ENCODE results near the gene TNFRSF4. TPM values are rescaled to one million over a fixed set of nuclear protein-coding genes. Genes with fewer than 3 reads are reported as not detected.

Gene TNFRSF4
- total RNA-seq, 4 donors from 2014 or later: 0.50 to 2.1 (median 0.93) TPM

- Histone ChIP-seq H3K27ac (replicated peaks in 1 of 4) (no peak overlapping the region), H3K4me1 (peaks cover 0 to 7% (median 4%) of the 10 kb centered on the region in 4 donors), H3K27me3 (peaks cover 0 to 82% (median 11%) of the 10 kb centered on the region in 4 donors), H3K4me3 (no peak overlapping the region), H3K36me3 (no peaks in the 10 kb centered on the region), H3K9me3 (no peaks in the 10 kb centered on the region)
- TF ChIP-seq POLR2A (IDR thresholded peaks at IDR 0.05; ENCODE audit: low read depth) (no peak), EP300 (IDR thresholded peaks at IDR 0.05) (no peak), POLR2AphosphoS5 (IDR thresholded peaks at IDR 0.05) (no peak), CTCF (IDR thresholded peaks at IDR 0.05) (no peak)
- intact Hi-C loops (cut with DNase I): no loop called here
- no peak for DNase-seq (ENCODE audit: extremely low spot score)
- whole genome bisulfite sequencing: 79% methylated on average over 21 of the region's 51 CpGs
Measured at GRCh38 chr1:1179983-1180861, 33.7 kb downstream of the TNFRSF4 start.

GRCh38 chr1:1179346-1179982 lies 34.5 kb downstream of the TNFRSF4 start:
- H3K4me3 ChIP-seq: no peak overlapping the region
- intact Hi-C loops (cut with DNase I): no loop called here
- no peak overlapping the region for H3K27ac ChIP-seq (replicated peaks in 1 of 4)
- DNase-seq (ENCODE audit: extremely low spot score): no peak
- TF ChIP-seq CTCF (IDR thresholded peaks at IDR 0.05): no peak
- no peak for TF ChIP-seq EP300 (IDR thresholded peaks at IDR 0.05)
- H3K36me3 ChIP-seq: no peaks in the 10 kb centered on the region
- H3K27me3 ChIP-seq: peaks cover 0 to 87% (median 12%) of the 10 kb centered on the region in 4 donors
- peaks cover 0 to 7% (median 4%) of the 10 kb centered on the region in 4 donors for H3K4me1 ChIP-seq
- WGBS: 88% methylated on average over 13 of the region's 25 CpGs
- no peaks in the 10 kb centered on the region for H3K9me3 ChIP-seq

GRCh38 chr1:1178794-1179331 lies 35.1 kb downstream of the TNFRSF4 start:
- no peak for DNase-seq (ENCODE audit: extremely low spot score)
- no peaks in the 10 kb centered on the region for H3K36me3 ChIP-seq
- H3K27ac ChIP-seq (replicated peaks in 1 of 4): no peak overlapping the region
- no peaks in the 10 kb centered on the region for H3K9me3 ChIP-seq
- intact Hi-C loops (cut with DNase I): no loop called here
- no peak overlapping the region for H3K4me3 ChIP-seq
- peaks cover 0 to 93% (median 18%) of the 10 kb centered on the region in 4 donors for H3K27me3 ChIP-seq
- TF ChIP-seq POLR2A (IDR thresholded peaks at IDR 0.05; ENCODE audit: low read depth) (no peak), POLR2AphosphoS5 (IDR thresholded peaks at IDR 0.05) (no peak), EP300 (IDR thresholded peaks at IDR 0.05) (no peak), CTCF (IDR thresholded peaks at IDR 0.05) (no peak)
- H3K4me1 ChIP-seq: peaks cover 2 to 10% (median 6%) of the 10 kb centered on the region in 4 donors
- WGBS: 91% methylated on average over 21 of the region's 32 CpGs

GRCh38 chr1:1177452-1178206 lies 36.3 kb downstream of the TNFRSF4 start:
- 75% methylated on average over 21 of the region's 21 CpGs for WGBS
- Histone ChIP-seq H3K4me1 (peaks cover 4 to 15% (median 8%) of the 10 kb centered on the region in 4 donors), H3K27ac (replicated peaks in 1 of 4) (no peak overlapping the region), H3K9me3 (no peaks in the 10 kb centered on the region), H3K27me3 (peaks cover 0 to 98% (median 29%) of the 10 kb centered on the region in 4 donors), H3K4me3 (no peak overlapping the region), H3K36me3 (no peaks in the 10 kb centered on the region)
- intact Hi-C loops (cut with DNase I): no loop called here
- TF ChIP-seq CTCF (IDR thresholded peaks at IDR 0.05) (no peak), EP300 (IDR thresholded peaks at IDR 0.05) (no peak), POLR2A (IDR thresholded peaks at IDR 0.05; ENCODE audit: low read depth) (no peak), POLR2AphosphoS5 (IDR thresholded peaks at IDR 0.05) (no peak)
- no peak for DNase-seq (ENCODE audit: extremely low spot score)

Data from esophagus muscularis mucosa (tissue), 4 donors.